HUES6 (cell line): ENCODE measurements around the gene PPFIBP2.
"Not testable (repeated sequence)": the region's sequence is repeated elsewhere in the genome, so short reads cannot be mapped to it uniquely, and the experiment has no call there.

Source experiments
- H3K27ac ChIP-seq: 2 replicates; pipeline ENCODE4 v1.7.0; 2013; ENCODE audit warnings: low read depth, mild to moderate bottlenecking, low read length, inconsistent platforms
- H3K27me3 ChIP-seq: 2 replicates; pipeline ENCODE4 v1.6.1; 2013; ENCODE audit warnings: low read length; ENCODE audit not compliant: control insufficient read depth, insufficient read depth
- H3K36me3 ChIP-seq: 2 replicates; pipeline ENCODE4 v1.6.1; 2013; ENCODE audit warnings: low read length; ENCODE audit not compliant: control insufficient read depth, insufficient read depth
- H3K4me1 ChIP-seq: 2 replicates; pipeline ENCODE4 v1.6.1; 2013; ENCODE audit warnings: low read length; ENCODE audit not compliant: control insufficient read depth, insufficient read depth
- H3K4me3 ChIP-seq: 2 replicates; pipeline ENCODE4 v1.5.1; 2013; ENCODE audit warnings: low read depth, low read length
- H3K9ac ChIP-seq: one replicate; pipeline ENCODE4 v1.6.1; 2013; ENCODE audit warnings: mild to moderate bottlenecking, low read length
- H3K9me3 ChIP-seq: 2 replicates; pipeline ENCODE4 v1.6.1; 2013; ENCODE audit warnings: low read depth, low read length; ENCODE audit not compliant: control insufficient read depth, insufficient read depth

The PPFIBP2 gene

GRCh38 chr11:7516475-7516874 is 2.7 kb downstream of the PPFIBP2 start:
- Histone ChIP-seq H3K27ac (no peak overlapping the region), H3K4me1 (peaks cover 7% of the 10 kb centered on the region), H3K27me3 (peaks cover 27% of the 10 kb centered on the region), H3K9me3 (no peaks in the 10 kb centered on the region), H3K9ac (no peak overlapping the region), H3K4me3 (no peak overlapping the region), H3K36me3 (no peaks in the 10 kb centered on the region)

GRCh38 chr11:7517743-7518142 is 3.9 kb downstream of the PPFIBP2 start:
- H3K4me1 ChIP-seq, H3K4me3 ChIP-seq, H3K27ac ChIP-seq, H3K9me3 ChIP-seq, H3K36me3 ChIP-seq, H3K9ac ChIP-seq: not testable (repeated sequence)
- peaks cover 27% of the 10 kb centered on the region for H3K27me3 ChIP-seq

- Histone ChIP-seq H3K4me3 (no peak overlapping the region), H3K9ac (no peak overlapping the region), H3K4me1 (no peaks in the 10 kb centered on the region; the same call in 1 of the 2 replicates), H3K27ac (no peak overlapping the region), H3K9me3 (no peaks in the 10 kb centered on the region), H3K36me3 (no peaks in the 10 kb centered on the region), H3K27me3 (peaks cover 26% of the 10 kb centered on the region)
Measured at GRCh38 chr11:7518811-7519562, 5.2 kb downstream of the PPFIBP2 start.

DNA sequence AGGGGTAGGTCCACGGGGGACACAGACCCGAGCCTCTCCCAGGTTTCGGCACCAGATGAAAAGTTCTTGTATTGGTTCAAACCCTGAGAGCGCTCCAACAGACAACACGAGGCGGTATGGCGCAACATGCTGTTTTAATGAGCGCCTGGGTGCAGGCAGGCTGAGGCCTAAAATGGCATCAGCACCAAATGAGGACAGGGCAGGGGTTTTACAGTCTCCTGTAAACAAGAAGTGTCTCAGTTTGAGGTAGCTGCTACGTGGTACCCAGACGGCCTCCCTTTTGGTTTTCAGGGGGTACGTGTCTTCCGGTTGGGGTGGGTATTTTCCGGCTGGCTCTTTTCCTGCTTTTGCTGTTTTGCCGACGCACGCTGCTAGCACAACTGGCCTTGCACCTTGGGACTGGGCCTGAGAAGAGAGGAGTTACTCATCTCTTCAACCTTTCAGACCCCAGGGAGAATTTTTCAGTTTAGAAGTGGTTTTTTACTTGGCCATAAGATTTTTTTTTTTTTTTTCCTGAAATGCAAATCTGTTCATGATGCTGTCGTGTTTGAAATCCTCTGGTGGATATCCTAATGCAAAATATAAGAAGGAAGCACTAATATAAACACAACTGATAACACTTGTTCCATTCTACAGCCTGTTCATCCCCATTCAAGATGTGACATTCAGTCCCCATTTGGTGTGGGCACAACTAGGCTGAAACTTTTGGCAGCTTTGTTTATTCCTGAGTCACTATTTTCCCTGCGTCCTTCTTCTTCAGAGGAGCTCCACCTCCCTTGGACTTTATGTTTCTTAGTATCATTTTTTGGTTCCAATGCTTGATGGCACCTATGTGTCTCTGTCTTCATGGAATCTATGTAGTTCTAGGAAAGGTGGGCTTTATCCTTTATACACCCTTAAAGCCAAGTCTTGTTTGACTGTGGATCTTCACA is 6.5 kb downstream of the PPFIBP2 start:
- Histone ChIP-seq H3K36me3 (no peaks in the 10 kb centered on the region), H3K4me3 (no peak overlapping the region), H3K9ac (no peak overlapping the region), H3K27ac (no peak overlapping the region), H3K9me3 (no peaks in the 10 kb centered on the region), H3K4me1 (no peaks in the 10 kb centered on the region), H3K27me3 (peaks cover 13% of the 10 kb centered on the region)

- Histone ChIP-seq H3K4me3 (no peak overlapping the region), H3K9ac (no peak overlapping the region)
Measured at GRCh38 chr11:7520981-7521487, 7.2 kb downstream of the PPFIBP2 start.

GRCh38 chr11:7522121-7522520 is 8.3 kb downstream of the PPFIBP2 start:
- no peaks in the 10 kb centered on the region for H3K36me3 ChIP-seq
- H3K4me3 ChIP-seq: no peak overlapping the region
- no peaks in the 10 kb centered on the region for H3K9me3 ChIP-seq
- H3K4me1 ChIP-seq: no peaks in the 10 kb centered on the region
- H3K9ac ChIP-seq: no peak overlapping the region
- no peaks in the 10 kb centered on the region; the same call in 1 of the 2 replicates for H3K27me3 ChIP-seq
- no peak overlapping the region for H3K27ac ChIP-seq

More at GRCh38 chr11:7520981-7521487, 7.2 kb downstream of the PPFIBP2 start:
- Histone ChIP-seq H3K4me1 (no peaks in the 10 kb centered on the region), H3K9me3 (no peaks in the 10 kb centered on the region), H3K27ac (no peak overlapping the region), H3K36me3 (no peaks in the 10 kb centered on the region), H3K27me3 (peaks cover 5% of the 10 kb centered on the region; the same call in 1 of the 2 replicates)

DNA sequence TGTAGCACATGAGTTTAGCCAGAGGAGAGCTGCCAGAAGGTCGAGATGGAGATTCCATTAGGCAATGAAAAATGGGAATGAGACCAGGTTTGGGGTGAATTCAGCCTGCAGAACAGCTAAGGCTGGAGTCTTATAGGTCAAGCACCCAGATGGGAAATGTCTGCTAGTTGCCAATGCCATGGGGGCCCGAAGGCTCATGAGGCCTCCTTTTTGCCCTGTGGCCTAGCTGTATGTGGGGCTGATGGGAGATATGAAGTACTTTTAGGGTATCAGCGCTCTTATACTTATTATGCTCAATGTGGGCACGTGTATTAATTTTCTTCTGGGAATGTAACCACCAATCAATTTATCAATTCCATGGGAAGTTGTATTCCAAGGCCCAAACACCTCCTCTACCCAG is 8.7 kb downstream of the PPFIBP2 start:
- H3K4me1 ChIP-seq: no peaks in the 10 kb centered on the region
- no peak overlapping the region for H3K9ac ChIP-seq

DNA sequence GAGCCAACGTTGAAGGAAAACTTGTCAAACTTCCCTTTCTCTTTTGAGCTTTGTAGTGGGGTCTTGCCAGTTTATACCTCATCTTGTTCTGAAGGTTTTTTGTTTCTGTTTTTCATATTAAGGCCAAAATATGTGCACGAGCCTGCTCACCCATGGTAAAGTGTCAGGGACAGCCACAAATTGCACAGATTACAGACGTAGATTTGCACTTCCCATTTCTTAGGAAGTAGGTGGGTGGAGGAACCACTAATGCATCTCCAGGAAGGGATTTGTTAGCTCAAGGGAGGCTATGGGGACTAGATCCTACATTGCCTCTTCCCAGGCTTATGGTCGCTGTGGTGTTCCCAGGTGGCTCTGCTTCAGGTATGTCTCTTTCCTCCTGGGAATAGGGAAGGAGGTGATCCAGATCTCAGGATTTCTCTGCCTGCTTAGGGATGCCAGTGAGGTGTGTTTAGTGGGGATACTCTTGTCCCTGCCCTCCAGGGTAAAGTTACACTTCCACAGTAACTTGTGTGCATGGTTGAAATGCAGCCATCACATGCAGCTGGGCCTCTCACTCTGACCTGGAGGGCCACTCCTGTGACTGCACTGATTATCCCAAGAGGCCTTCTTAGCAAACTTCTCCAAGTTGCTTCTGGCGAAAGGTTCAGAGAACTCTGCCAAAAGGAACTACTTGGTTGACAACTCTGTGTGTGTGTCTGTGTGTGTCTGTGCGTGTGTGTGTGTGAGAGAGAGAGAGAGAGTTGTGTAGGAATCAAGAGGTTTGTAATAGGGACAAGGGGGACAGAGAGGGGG is 9.8 kb downstream of the PPFIBP2 start:
- no peaks in the 10 kb centered on the region for H3K4me1 ChIP-seq
- no peaks in the 10 kb centered on the region; the same call in 1 of the 2 replicates for H3K27me3 ChIP-seq
- H3K9ac ChIP-seq: no peak overlapping the region
- H3K9me3 ChIP-seq: no peaks in the 10 kb centered on the region
- H3K36me3 ChIP-seq: no peaks in the 10 kb centered on the region
- no peak overlapping the region for H3K27ac ChIP-seq
- H3K4me3 ChIP-seq: no peak overlapping the region

More for the DNA sequence above, 8.7 kb downstream of the PPFIBP2 start:
- Histone ChIP-seq H3K27ac (no peak overlapping the region), H3K4me3 (no peak overlapping the region), H3K36me3 (no peaks in the 10 kb centered on the region), H3K27me3 (no peaks in the 10 kb centered on the region; the same call in 1 of the 2 replicates), H3K9me3 (no peaks in the 10 kb centered on the region)

- Histone ChIP-seq H3K9ac (no peak overlapping the region), H3K4me3 (no peak overlapping the region), H3K9me3 (no peaks in the 10 kb centered on the region), H3K27ac (no peak overlapping the region), H3K4me1 (no peaks in the 10 kb centered on the region), H3K27me3 (no peaks in the 10 kb centered on the region; the same call in 1 of the 2 replicates), H3K36me3 (no peaks in the 10 kb centered on the region)
Measured at GRCh38 chr11:7524462-7525235, 10.8 kb downstream of the PPFIBP2 start.

DNA sequence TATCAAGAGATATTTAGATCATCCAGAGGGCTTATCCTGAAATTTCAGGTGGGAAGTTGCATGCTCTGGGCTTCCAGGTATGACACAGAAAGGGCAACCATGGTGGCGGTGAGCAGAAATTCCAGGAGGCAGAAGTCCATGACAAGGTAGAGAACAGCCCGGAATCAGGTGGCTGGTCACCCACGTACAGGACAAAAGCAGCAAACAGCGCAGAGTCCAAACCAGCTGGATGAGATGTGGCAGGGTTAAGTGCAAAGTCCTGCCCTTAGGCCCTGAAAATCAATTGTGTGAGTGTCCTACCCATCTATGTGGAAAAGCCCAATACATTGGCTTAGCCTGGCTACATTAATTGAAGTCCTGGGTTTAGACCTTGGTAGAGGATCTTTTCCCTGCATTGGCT is 11.6 kb downstream of the PPFIBP2 start:
- H3K9me3 ChIP-seq: no peaks in the 10 kb centered on the region
- H3K27ac ChIP-seq: no peak overlapping the region
- H3K4me1 ChIP-seq: no peaks in the 10 kb centered on the region
- H3K9ac ChIP-seq: no peak overlapping the region
- no peaks in the 10 kb centered on the region for H3K36me3 ChIP-seq
- no peaks in the 10 kb centered on the region; the same call in 1 of the 2 replicates for H3K27me3 ChIP-seq
- no peak overlapping the region for H3K4me3 ChIP-seq
